Left lung (tissue), 10 donors: ENCODE data around the gene WDR18. TPM values are rescaled to one million over a fixed set of nuclear protein-coding genes. Genes with fewer than 3 reads are reported as not detected.

ENCODE experiments used
- ATAC-seq: fragments of 200-7000 bp; cut with Tn5 transposase; one replicate; pipeline ENCODE4 v1.9.1; 2020; ENCODE audit warnings: moderate library complexity
- DNase-seq, 4 donors: peaks; one replicate each; pipeline ENCODE4 v3.0.0-alpha.2; 2013 to 2020
- H3K27ac ChIP-seq, 2 donors: fragments of 200-600 bp; sonication (generic) in 1 of 2; one replicate each; pipeline versions ENCODE4 v1.5.0 to v1.8.0; 2020 to 2021
- H3K27me3 ChIP-seq, 2 donors: fragments of 200-600 bp; sonication (generic) in 1 of 2; one replicate each; pipeline versions ENCODE4 v1.5.0 to v1.8.0; 2020 to 2021
- H3K36me3 ChIP-seq, 2 donors: fragments of 200-600 bp; sonication (generic) in 1 of 2; one replicate each; pipeline versions ENCODE4 v1.5.0 to v1.8.0; 2020 to 2021
- H3K4me1 ChIP-seq, 2 donors: fragments of 200-600 bp; one replicate each; pipeline ENCODE4 v1.8.0; 2021
- H3K4me3 ChIP-seq, 2 donors: fragments of 200-600 bp; sonication (generic) in 1 of 2; one replicate each; pipeline versions ENCODE4 v1.5.0 to v1.8.0; 2020 to 2021; ENCODE audit warnings: mild to moderate bottlenecking in 1 of 2
- H3K9me3 ChIP-seq, 2 donors: fragments of 200-600 bp; sonication (generic) in 1 of 2; one replicate each; pipeline versions ENCODE4 v1.5.0 to v1.8.0; 2020 to 2021
- intact Hi-C, 2 donors: fragments of 100-400 bp; cut with DNase I; formaldehyde crosslinking; loops; one replicate each; pipeline versions ENCODE4 v1.11.2 to v1.14.2; 2022
- polyA plus RNA-seq, 6 donors: library from polyadenylated mRNA; unstranded; fragments of 120-200 nt; gene quantifications; one replicate each; pipeline ENCODE4 v1.2.1, GENCODE V29; 2013; ENCODE audit not compliant: insufficient read length in 6 of 6
- total RNA-seq, 2 donors: library from RNA; stranded (reverse); fragmentation: NEBNext Ultra II Directional; extraction: Animal tissue kit (Norgen Biotek cat#: 25700); gene quantifications; one replicate each; pipeline ENCODE4 v1.2.1, GENCODE V29; 2021
- TF ChIP-seq, protein P1 (sequence below), 2 donors: fragments of 200-600 bp; sonication (generic) in 1 of 2; IDR thresholded peaks; one replicate each; pipeline versions ENCODE4 v1.5.0 to v1.8.0; 2021; ENCODE audit warnings: antibody characterized with exemption in 2 of 2
- donor health status: DM: no; HTN: yes; CAD: no.
- donor health status: DM: no; HTN: no; CAD: no.

Gene WDR18
- total and polyA plus RNA-seq, 8 donors: 26.6 to 40.7 (median 35.4) TPM

DNA sequence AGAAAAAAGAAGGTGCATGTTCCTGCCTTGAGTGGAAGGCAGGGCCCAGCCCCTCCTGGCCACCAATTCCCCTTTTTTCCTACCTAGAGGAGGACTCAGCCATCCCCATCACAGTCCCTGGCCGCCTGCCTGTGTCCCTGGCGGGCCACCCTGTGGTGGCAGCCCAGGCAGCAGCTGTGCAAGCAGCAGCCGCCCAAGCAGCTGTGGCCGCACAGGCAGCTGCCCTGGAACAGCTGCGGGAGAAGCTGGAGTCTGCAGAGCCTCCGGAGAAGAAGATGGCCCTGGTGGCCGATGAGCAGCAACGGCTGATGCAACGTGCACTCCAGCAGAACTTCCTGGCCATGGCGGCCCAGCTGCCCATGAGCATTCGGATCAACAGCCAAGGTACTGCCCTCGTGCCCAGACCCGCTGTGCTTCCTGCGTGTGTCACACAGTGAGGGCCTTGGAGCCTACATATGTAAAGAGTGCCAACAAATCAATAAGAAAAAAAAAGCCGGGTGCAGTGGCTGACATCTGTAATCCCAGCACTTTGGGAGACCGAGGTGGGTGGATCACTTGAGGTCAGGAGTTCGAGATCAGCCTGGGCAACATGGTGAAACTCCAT, 17.6 kb upstream of the WDR18 start:
- peaks cover 0 to 79% of the 10 kb centered on the region in 2 donors for H3K36me3 ChIP-seq
- intact Hi-C loops: no loop called here
- TF ChIP-seq, protein P1, sequence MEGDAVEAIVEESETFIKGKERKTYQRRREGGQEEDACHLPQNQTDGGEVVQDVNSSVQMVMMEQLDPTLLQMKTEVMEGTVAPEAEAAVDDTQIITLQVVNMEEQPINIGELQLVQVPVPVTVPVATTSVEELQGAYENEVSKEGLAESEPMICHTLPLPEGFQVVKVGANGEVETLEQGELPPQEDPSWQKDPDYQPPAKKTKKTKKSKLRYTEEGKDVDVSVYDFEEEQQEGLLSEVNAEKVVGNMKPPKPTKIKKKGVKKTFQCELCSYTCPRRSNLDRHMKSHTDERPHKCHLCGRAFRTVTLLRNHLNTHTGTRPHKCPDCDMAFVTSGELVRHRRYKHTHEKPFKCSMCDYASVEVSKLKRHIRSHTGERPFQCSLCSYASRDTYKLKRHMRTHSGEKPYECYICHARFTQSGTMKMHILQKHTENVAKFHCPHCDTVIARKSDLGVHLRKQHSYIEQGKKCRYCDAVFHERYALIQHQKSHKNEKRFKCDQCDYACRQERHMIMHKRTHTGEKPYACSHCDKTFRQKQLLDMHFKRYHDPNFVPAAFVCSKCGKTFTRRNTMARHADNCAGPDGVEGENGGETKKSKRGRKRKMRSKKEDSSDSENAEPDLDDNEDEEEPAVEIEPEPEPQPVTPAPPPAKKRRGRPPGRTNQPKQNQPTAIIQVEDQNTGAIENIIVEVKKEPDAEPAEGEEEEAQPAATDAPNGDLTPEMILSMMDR (IDR thresholded peaks at IDR 0.05): no peak

DNA sequence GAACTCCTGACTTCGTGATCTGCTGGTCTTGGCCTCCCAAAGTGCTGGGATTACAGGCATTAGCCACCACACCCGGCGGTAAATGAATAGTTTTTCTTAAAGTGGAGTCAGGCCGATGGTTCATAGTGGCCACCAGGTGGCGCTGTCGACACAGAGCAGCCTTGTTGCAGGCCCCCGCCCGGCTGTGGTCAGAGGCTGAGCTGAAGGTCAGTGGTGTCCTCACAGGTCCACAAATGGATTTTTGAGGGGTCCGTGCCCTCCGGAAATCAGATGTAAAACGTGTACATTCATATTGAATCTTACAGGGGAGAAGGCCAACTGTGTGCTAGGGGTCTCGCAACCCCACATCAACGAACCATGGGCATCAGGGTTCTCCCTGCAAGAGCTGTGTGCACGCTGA, 13.4 kb upstream of the WDR18 start:
- Histone ChIP-seq H3K36me3 (peaks cover 0 to 80% of the 10 kb centered on the region in 2 donors), H3K4me3 (no peak overlapping the region)
- intact Hi-C loops: no loop called here

More for the DNA sequence above, 17.6 kb upstream of the WDR18 start:
- Histone ChIP-seq H3K4me3 (no peak overlapping the region), H3K27ac (no peak overlapping the region), H3K9me3 (peaks cover 0 to 15% of the 10 kb centered on the region in 2 donors), H3K27me3 (no peaks in the 10 kb centered on the region), H3K4me1 (no peaks in the 10 kb centered on the region)
- DNase-seq (peak in 1 of 4 donors; percentile 60), ATAC-seq (no peak)

DNA sequence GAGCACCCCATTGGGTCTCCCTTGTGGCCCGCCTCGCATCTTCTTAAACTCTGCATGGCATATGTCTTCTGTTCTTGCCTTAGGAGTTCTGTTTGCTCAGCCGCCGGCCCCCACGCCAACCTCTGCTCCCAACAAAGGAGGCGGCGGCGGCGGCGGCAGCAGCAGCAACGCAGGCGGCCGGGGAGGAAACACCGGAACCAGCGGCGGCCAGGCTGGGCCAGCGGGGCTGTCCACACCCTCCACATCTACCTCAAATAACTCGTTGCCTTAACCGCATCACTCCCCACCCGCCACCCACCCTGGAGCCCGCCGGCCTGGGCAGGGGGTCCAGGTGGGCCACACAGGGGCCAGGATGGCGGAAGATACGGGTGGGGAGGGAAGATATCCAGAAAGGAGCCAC, 12.3 kb upstream of the WDR18 start:
- TF ChIP-seq, protein P1 (IDR thresholded peaks at IDR 0.05): no peak
- Histone ChIP-seq H3K4me1 (no peaks in the 10 kb centered on the region), H3K36me3 (peaks cover 0 to 68% of the 10 kb centered on the region in 2 donors), H3K9me3 (peaks cover 0 to 15% of the 10 kb centered on the region in 2 donors), H3K4me3 (no peak overlapping the region), H3K27ac (no peak overlapping the region), H3K27me3 (no peaks in the 10 kb centered on the region)
- intact Hi-C loops: no loop called here
- DNase-seq: no peak
- ATAC-seq: no peak

More for the DNA sequence above, 13.4 kb upstream of the WDR18 start:
- Histone ChIP-seq H3K27me3 (no peaks in the 10 kb centered on the region), H3K27ac (no peak overlapping the region), H3K4me1 (no peaks in the 10 kb centered on the region), H3K9me3 (peaks cover 0 to 15% of the 10 kb centered on the region in 2 donors)
- DNase-seq (no peak), ATAC-seq (no peak)
- TF ChIP-seq, protein P1 (IDR thresholded peaks at IDR 0.05): peak; percentile 35 to 40

DNA sequence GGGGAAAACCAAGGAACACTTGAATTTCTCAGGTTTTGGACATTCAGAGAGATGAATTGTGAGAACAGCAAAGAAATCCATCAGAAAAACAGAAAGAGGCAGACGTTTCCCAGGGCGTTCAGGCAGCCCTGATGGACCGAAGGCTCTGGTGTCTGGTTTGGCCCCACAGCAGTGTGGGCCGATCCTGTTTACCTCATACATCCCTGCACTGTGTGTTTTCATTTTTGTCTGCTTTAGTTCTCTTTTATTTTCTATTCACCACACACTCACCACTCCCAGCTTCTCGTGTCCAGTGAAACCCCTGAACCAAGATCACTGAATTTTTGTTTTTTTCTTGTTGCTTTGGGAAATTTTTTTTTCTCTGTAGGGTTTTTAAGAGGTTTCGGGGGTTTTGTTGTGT, 11.9 kb upstream of the WDR18 start:
- no peaks in the 10 kb centered on the region for H3K27me3 ChIP-seq
- ATAC-seq (no peak), DNase-seq (no peak)
- H3K4me1 ChIP-seq: no peaks in the 10 kb centered on the region
- H3K27ac ChIP-seq: no peak overlapping the region
- TF ChIP-seq, protein P1 (IDR thresholded peaks at IDR 0.05): no peak
- H3K36me3 ChIP-seq: peaks cover 0 to 64% of the 10 kb centered on the region in 2 donors
- no peak overlapping the region for H3K4me3 ChIP-seq
- intact Hi-C loops: no loop called here
- peaks cover 0 to 15% of the 10 kb centered on the region in 2 donors for H3K9me3 ChIP-seq

DNA sequence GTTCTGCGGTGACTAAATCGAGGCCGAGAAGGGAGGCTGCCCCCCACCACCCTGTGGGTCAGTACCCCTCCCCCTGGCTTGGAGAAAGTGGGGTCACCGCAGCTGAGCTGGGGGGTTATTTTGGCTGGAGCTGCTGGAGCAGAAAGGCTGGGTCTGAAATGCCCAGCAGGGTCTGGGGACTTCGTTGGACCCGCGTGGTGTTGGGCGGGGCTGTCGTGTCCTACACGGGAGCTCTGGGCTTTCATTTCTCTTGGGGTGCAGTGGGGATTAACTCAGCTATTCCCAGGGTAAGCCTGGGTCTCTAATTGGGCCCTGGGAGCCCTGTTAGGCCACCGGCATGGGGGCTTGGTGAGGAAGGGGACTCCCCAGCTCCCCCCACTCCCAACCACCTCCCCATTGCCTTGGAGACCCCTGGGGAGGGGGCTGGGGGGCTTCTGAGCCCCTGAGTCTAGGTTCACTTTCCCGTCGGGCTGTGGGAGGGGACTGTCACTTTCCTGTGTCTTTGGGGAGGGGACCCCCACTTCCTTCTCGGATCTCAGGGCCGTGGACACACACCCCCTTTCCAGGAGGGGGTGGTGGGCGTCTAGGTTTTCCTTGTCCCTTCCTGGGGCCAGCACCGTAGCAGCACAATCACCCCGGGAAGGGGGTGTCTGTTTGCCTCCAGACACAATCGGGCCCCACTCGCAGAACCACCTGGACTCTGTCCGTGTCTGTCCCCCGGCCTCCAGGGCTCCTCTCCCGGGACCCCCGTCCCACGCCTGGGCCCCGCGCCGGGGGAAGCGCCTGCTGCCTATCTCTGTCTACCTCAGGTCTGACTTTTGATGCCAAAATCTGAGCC, 10.2 kb upstream of the WDR18 start:
- intact Hi-C loops: no loop called here
- Histone ChIP-seq H3K9me3 (peaks cover 0 to 15% of the 10 kb centered on the region in 2 donors), H3K27ac (no peak overlapping the region), H3K27me3 (no peaks in the 10 kb centered on the region), H3K4me3 (no peak overlapping the region), H3K36me3 (peaks cover 0 to 49% of the 10 kb centered on the region in 2 donors), H3K4me1 (no peaks in the 10 kb centered on the region)
- ATAC-seq (no peak), DNase-seq (no peak)
- TF ChIP-seq, protein P1 (IDR thresholded peaks at IDR 0.05): no peak
